CD4-positive, alpha-beta T cell treated with Interleukin-6 for 4 hours (primary cell): ENCODE results near the gene ALMS1.
A peak's percentile ranks its signal among the peaks of the same experiment; 100 is the strongest.
"Not testable (repeated sequence)": the region's sequence is repeated elsewhere in the genome, so short reads cannot be mapped to it uniquely, and the experiment has no call there.

ENCODE experiments used
- DNase-seq: peaks from one replicate; pipeline ENCODE4 v3.0.0-alpha.2; 2020; ENCODE audit warnings: mixed read lengths

Gene ALMS1

GRCh38 chr2:73385504-73386341, at the start of gene ALMS1:
Gene ALMS1, plus strand, starts transcription at chr2:73385836. Its CDS starts 33 bp downstream, at chr2:73385869.
- peak; percentile 92 for DNase-seq

- no peak for DNase-seq
These were observed 47.8 kb upstream of the ALMS1 start for GRCh38 chr2:73337828-73338227.

GRCh38 chr2:73339201-73339600, 46.4 kb upstream of the ALMS1 start:
- no peak for DNase-seq

- no peak for DNase-seq
These were observed 44.6 kb upstream of the ALMS1 start for GRCh38 chr2:73341039-73341438.

- DNase-seq = no peak
These were observed 41.6 kb upstream of the ALMS1 start for GRCh38 chr2:73343992-73344391.

GRCh38 chr2:73344747-73345146, 40.9 kb upstream of the ALMS1 start:
- not testable (repeated sequence) for DNase-seq

GRCh38 chr2:73350035-73350691, 35.5 kb upstream of the ALMS1 start:
- no peak for DNase-seq

- DNase-seq = no peak
These were observed 29.5 kb upstream of the ALMS1 start for GRCh38 chr2:73356097-73356496.

GRCh38 chr2:73359915-73360697, 25.5 kb upstream of the ALMS1 start:
- DNase-seq = no peak

- no peak for DNase-seq
These were observed 19.6 kb upstream of the ALMS1 start for GRCh38 chr2:73366060-73366459.

GRCh38 chr2:73368781-73369180, 16.9 kb upstream of the ALMS1 start:
- DNase-seq = no peak

GRCh38 chr2:73370348-73370747, 15.3 kb upstream of the ALMS1 start:
- no peak for DNase-seq

- DNase-seq = no peak
These were observed 12.3 kb upstream of the ALMS1 start for GRCh38 chr2:73373344-73373743.

- DNase-seq = no peak
These were observed 11.4 kb upstream of the ALMS1 start for GRCh38 chr2:73374269-73374668.

GRCh38 chr2:73376681-73377080, 9.0 kb upstream of the ALMS1 start:
- DNase-seq = no peak

- DNase-seq = no peak
These were observed 2.6 kb upstream of the ALMS1 start for GRCh38 chr2:73383036-73383435.

GRCh38 chr2:73385123-73385503, 523 bp upstream of the ALMS1 start:
- no peak for DNase-seq

- no peak for DNase-seq
These were observed 769 bp downstream of the ALMS1 start for GRCh38 chr2:73386342-73386868.

- DNase-seq = no peak
These were observed 1.4 kb downstream of the ALMS1 start for GRCh38 chr2:73386894-73387636.

GRCh38 chr2:73402386-73403103, 16.9 kb downstream of the ALMS1 start:
- no peak for DNase-seq

GRCh38 chr2:73403237-73403636, 17.6 kb downstream of the ALMS1 start:
- DNase-seq = no peak

GRCh38 chr2:73404409-73404808, 18.8 kb downstream of the ALMS1 start:
- no peak for DNase-seq
